GM21619 (cell line): ENCODE data around the gene MAP4K4.

Source experiments
- ATAC-seq: cut with Tn5 transposase; IDR thresholded peaks from one replicate; pipeline ENCODE4 v1.9.1; 2021; ENCODE audit not compliant: unreplicated experiment

The MAP4K4 gene

GRCh38 chr2:101860782-101861181, 163.3 kb downstream of the MAP4K4 start:
- ATAC-seq, result no peak

- no peak for ATAC-seq
Measured at GRCh38 chr2:101861382-101861781, 163.9 kb downstream of the MAP4K4 start.

- no peak for ATAC-seq
Measured at GRCh38 chr2:101863534-101863933, 166.0 kb downstream of the MAP4K4 start.

- ATAC-seq, result no peak
Measured at GRCh38 chr2:101864426-101864825, 166.9 kb downstream of the MAP4K4 start.

GRCh38 chr2:101868525-101868924, 171.0 kb downstream of the MAP4K4 start:
- ATAC-seq, result no peak

- no peak for ATAC-seq
Measured at GRCh38 chr2:101869527-101869926, 172.0 kb downstream of the MAP4K4 start.

DNA sequence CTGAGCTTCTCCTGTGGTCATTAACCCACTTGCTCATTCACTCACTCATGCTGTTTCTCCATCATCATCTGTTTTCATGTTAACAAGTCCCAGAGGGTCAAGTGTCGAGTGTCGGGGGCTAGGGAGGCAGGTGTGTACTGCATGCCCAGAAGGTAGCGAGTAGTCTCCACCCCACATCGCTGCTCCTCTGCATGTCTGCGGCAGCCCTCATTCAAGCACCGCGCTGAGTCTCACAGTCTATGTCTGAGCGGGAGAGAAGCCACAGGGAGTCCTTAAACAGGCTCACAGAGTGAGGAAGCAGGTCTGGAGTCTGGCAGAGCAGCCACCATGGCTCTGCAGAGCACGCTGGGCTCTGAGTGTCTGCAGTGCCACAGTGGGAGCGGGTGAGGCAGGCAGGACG, 172.9 kb downstream of the MAP4K4 start:
- no peak for ATAC-seq

GRCh38 chr2:101871480-101871879, 174.0 kb downstream of the MAP4K4 start:
- ATAC-seq, result no peak

GRCh38 chr2:101872480-101872879, 175.0 kb downstream of the MAP4K4 start:
- no peak for ATAC-seq

DNA sequence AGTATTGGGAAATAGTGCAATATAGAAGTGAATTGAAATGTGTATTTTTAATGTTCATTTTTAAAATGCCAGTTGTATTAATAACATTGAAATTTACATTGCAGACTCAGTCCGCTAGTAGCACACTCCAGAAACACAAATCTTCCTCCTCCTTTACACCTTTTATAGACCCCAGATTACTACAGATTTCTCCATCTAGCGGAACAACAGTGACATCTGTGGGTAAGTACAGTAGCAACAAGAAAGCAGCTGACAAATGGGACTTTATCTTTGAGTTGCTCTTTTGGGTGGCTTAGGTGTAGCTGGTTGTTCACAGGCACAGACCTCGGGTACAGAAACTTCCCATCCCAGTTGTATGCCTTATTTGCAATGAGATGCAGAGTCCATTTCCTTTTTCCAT, 176.0 kb downstream of the MAP4K4 start:
- no peak for ATAC-seq

DNA sequence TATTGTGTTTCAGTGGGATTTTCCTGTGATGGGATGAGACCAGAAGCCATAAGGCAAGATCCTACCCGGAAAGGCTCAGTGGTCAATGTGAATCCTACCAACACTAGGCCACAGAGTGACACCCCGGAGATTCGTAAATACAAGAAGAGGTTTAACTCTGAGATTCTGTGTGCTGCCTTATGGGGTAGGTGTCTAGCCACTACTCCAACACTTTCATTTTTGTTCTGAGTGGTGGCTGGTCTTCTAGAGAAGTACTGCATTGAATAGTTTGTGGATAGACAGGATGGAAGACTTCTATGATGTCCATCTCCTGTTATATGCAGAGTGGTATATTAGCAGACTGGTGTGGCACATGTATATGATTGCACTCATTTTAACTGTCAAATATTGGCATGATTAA, 176.6 kb downstream of the MAP4K4 start:
- ATAC-seq, result no peak

GRCh38 chr2:101879466-101879865, 182.0 kb downstream of the MAP4K4 start:
- no peak for ATAC-seq

GRCh38 chr2:101881131-101881530, 183.6 kb downstream of the MAP4K4 start:
- no peak for ATAC-seq

GRCh38 chr2:101882769-101883307, 185.3 kb downstream of the MAP4K4 start:
- no peak for ATAC-seq

DNA sequence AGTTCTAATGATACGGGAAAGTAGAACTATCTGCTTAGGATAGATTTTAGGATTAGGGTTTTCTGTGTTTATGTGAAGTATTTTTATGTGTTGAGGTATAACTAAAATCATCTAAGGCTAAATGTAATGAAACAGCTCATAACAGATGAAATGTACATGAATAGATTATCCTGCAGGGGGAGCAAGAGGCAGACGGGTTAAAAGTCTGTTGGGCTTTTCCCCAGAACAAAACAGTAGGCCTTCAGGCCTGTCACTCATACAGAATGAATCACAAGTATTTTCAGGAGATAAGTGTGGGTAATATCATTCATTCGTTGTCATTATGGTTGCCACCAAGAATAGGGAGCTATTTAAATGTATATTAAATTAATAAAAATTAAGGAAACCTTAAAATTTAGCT, 186.4 kb downstream of the MAP4K4 start:
- ATAC-seq, result no peak

GRCh38 chr2:101884423-101884822, 186.9 kb downstream of the MAP4K4 start:
- ATAC-seq, result no peak

GRCh38 chr2:101887328-101887727, 189.8 kb downstream of the MAP4K4 start:
- ATAC-seq, result no peak

DNA sequence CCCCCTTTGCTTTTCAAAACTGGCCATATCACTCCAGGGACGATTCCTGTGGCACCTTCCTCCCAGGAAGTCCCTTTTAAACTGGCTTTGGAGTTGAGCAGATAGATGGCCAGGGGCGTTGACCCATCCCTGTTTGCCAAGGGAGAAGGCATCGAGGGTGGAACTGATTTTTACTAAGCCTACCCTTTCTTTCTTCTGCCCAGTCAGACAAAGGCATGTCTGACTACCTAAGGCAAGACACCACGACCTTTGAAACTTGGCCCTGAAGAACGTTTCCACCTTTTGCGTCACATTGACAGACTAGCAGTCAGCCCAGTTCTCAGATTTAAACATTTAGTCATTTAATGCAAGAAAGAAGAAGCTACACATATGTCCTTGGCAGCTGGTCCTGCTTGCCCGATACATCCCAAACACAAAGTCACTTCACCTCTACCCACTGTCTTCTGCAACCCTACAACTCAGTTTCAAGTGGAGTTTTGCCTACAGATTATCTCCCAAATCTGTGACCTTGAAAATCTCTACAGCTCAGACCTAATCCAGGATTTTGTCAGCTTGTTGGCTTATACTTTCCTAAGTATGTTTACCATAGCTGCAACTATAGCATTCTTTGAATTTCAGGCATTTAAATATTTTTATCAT, 192.1 kb downstream of the MAP4K4 start:
- no peak for ATAC-seq

GRCh38 chr2:101892377-101892776, 194.9 kb downstream of the MAP4K4 start:
- ATAC-seq, result no peak

GRCh38 chr2:101893681-101894381, 196.3 kb downstream of the MAP4K4 start:
- ATAC-seq, result no peak

DNA sequence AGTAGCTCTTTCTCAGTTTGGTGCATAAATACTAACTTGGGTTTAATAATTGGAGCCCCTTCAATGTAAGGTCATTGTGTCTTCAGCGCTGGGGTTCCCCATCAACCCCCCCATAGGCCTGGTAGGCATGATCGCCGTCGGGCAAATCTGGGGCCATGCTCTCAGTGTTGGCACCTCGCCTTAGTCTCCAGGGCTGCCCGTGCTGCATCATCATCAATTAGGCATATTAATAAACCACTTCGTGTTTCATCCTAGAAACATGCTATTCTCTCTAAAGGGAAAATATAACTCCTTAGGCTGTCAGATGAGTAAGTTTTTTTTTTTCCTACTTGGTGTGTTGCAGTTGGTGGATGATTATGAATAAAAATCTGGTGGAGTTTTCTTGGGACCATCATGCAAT, 197.5 kb downstream of the MAP4K4 start:
- ATAC-seq, result no peak

DNA sequence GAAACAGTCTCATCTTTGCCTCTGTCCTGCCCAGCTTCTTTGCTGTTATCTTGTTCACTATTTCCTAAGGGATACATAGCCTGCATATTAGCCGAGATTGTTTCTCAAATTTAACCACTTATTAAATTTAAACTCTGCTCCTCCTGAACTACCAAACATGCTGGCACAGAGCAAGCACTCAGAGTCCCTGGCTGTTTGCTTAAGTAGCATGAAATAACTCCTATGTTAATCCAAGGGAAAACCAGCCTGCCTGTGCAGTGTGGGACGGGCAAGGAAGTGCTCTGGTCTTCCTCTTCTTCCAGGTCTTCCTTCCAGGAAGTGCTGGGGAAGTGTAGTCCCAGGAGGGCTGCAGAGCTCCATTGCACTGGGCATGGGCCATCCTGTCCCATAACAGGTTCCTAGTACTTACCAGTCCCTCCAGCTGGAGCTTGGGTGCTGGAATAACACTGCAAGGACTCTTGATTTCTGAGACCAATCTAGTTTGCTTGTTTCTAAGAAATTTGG, 198.4 kb downstream of the MAP4K4 start:
- ATAC-seq, result no peak
